HL-60/S4 (cell line): Measurements from ENCODE around the gene PPM1H.
"Not testable (repeated sequence)": the region's sequence is repeated elsewhere in the genome, so short reads cannot be mapped to it uniquely, and the experiment has no call there.

Experiments used
- in situ Hi-C: fragments of 300-500 bp; cut with MboI; formaldehyde crosslinking; loops from 2 replicates; pipeline ENCODE4 v1.14.3; 2022; ENCODE audit warnings: low sequenced_read_pairs

Gene PPM1H

DNA sequence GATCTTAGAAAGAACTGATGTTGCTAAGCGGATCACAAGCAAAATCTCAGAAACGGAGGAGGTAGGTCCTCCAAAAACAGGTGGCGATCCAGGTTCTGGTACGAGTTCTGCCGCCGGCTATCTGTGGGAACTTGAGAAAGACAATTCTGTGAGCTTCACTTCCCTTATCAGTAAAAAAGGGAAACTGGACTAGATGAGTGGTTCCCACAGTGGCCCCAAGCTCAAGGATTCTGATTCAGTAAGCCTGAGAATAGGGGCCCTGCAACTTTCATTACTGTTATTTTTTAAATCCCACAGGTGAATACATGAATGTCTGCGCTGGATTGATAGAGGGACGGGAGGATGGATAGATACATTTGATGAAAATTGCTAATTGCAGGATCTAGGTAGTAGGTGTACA, 160.2 kb downstream of the PPM1H start:
- in situ Hi-C loops: no loop called here

DNA sequence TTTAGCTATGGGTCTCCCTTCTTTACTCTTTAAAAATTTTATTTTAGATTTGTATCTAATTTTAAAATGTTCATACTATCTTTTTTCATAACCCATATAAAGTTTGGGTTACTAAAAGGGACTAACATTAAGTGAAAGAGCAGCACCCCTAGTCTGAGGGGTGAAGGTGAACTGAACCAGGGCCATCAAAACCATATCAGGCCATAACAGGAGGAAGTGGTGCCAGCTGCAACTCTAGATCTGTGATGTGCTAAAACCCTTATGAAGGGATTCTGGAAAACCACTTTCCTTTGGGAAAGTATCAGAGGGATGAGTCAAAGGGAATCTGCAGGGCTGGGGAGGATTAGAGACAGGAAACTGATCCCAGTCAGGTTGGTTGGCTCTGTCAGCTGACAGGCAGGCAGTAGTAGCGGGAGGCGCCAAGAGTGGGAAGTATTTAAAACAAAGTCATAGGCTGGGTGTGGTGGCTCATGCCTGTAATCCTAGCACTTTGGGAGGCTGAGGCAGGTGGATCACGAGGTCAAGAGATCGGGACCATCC, 162.5 kb downstream of the PPM1H start:
- in situ Hi-C loops: no loop called here

DNA sequence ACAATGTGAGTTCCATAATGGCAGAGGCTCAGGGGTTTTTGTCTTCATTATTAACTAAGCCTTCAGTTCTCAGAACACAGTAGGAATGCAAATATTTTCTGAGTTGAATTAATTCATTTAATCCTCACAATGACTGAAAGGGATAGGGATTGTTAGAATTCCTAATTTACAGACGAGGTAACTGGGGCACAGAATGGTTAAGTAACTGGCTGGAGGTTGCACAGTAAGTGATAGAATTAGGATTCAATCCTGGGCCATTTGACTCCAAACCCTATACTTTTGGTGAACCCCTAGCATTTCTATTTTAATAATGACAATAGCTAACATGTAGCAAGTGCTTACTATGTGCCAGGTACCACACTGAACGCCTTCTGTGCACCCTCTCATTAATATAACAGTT, 163.1 kb downstream of the PPM1H start:
- in situ Hi-C loops: no loop called here

DNA sequence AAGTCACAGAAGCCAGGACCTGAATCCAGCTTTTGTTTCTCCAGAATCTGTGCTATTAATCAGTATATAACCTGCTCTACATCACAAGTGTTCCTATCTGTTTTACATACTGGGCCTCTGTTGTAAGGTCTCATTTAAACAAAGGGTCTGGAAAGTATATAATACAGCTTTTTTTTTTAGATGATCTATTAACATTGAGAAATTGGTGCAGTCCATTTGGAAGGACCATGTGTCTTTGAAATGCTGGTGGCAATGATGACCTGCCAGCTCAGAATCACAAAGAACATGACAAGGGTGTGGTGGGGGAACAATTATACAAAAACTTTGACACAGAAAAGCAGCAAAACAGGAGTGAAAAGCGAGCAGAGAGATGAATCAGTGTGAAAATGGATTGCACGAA, 164.6 kb downstream of the PPM1H start:
- in situ Hi-C loops: no loop called here

DNA sequence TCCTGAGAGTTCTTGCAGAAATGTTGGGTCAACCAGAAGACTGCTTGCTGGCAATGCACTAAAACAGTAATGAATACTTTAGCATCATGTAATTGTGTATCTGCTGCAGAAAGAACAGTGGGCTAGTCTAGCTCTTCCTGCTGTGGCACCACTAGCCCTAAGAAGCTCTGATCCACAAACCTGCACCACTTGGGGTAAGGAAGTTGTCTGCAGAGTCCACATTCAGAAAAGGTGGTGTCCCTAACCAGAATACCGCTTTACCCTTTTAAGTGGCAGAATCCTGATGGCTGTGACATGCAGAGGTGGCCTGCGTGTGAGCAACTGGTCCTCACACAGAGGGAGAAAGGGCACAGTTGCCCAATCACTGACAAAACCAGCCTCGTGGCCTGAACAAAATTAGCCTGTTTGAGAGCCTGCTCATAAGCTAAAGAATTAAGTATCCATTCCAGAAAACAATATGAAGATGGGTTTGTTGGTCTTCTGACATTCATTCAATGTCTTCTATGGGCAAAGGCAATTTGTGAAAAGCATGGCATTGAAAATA, 165.8 kb downstream of the PPM1H start:
- in situ Hi-C loops: no loop called here

DNA sequence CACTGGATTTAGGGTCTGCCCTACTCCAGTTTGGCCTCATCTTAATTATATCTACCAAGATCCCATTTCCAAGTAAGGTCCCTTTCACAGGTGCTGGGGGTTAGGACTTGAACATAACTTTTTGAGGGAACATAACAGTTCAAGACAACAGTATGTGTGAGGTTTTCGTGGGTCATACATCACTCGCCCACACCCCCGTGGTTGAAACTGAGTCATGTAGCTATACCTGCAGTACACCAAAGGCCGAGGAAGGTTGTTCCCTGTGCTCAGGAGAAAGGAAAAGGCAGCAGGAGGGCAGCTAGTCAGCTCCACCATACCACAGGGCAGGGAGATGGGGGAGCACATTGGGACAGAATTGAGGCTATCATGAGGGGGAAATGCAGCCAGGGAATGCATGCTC, 167.0 kb downstream of the PPM1H start:
- in situ Hi-C loops: no loop called here

DNA sequence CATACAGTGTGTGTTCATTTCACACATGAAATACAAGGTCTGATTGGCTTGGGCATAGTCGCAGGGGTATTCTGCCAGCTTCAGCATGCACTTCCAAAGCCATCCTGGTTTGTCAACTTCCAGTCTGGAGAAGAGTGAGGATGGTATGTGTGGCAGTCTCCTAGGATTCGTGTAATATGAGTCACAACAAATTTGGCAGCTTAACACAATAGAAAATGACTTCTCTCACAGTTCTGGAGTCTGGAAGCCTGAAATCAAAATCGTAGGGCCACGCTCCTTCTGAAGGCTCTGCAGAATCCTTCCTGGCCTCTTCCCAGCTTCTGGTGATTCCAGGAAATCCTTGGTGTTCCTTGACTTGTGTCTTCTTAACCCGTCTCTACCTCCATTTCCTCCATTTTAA, 167.5 kb downstream of the PPM1H start:
- in situ Hi-C loops: no loop called here

DNA sequence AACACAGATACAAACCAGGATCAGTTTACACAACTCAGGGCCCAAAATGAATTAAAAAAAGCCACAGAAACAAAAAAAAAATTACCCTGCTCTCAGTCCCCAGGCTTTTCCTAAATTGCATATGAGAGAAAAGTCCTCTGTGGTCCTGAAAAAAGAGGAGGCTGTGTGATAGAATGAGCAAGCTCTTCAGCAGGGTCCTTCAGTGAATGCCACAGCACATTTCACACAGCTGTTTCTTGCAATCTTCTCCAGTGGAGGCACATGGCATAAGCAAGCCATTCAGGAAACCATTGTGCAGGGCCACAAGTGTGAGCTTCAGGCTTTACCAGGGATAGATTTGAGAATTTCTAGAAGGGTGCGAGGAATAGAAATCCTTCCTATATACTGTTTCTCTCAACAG, 168.5 kb downstream of the PPM1H start:
- in situ Hi-C loops: no loop called here

DNA sequence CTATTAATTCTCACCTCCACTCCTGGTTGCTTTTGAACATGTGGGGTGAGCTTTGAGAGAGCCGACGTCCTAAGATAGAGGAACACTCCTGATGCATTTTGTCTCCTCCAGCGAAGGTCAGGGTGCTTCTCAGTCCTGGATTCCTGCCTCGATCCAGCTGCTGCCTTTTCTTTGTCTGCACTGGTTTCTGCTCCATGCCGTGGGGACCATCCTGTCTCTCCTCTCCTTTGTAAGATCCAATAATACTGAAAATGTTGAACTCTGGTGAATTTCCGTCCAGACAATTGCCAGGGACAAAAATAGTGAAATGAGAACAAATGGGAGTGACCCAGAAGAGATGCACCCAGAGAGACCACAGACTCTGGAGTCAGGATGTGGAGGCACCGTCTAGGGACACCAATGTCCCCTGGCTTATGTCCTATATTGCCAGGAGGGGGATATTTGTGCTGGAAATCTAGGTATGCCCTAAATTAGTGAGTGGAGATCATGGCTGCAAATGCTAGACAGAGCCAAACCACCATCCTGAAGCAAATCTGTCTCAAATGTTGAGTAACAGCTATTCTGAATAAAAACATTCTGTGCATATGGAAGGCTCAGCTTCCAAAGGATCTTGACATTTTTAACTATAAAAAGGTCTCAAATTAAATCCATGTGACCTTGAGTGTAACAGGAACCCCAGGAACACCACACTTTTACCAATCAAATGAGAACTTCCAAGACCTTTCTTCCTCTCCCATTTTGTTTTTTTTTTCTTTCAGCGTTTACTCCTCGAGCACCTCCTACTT, 170.9 kb downstream of the PPM1H start:
- in situ Hi-C loops: no loop called here

DNA sequence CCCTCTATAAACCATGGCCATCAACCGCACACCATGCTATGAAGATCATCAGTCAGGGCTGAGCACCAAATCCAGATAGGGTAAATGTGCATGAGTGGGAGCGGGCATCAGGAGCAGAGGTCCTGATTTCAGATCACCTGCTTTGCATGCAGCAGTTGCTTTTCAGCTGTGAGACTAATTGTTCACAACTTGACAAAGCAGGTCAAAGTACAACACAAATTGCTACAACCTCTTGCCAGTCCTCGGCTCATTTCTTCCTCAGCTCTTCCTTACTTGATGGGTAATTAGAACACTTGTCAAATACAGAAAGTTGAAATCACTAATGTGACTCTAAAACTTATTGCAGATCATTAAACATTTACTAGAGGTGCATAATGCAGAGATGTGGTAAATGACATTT, 171.6 kb downstream of the PPM1H start:
- in situ Hi-C loops: no loop called here

DNA sequence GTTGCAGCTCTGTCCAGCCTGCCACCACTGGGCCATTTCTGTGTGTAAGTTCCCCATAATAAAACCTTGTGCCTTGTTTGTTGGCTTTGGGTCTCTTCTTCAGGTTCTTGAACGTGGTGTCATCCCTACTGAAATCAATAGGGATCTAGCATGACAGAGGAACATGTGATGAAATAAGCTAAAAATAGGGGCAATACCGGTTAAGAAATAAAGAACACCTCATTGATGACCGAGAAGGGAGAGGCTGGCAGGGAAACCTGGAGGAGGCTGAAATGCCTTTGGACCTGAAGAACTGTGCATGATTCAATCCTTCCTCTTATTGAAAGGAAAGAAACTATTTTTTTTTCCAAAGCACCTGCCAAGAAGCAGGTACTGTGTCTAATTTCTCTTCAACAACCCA, 172.3 kb downstream of the PPM1H start:
- in situ Hi-C loops: no loop called here

DNA sequence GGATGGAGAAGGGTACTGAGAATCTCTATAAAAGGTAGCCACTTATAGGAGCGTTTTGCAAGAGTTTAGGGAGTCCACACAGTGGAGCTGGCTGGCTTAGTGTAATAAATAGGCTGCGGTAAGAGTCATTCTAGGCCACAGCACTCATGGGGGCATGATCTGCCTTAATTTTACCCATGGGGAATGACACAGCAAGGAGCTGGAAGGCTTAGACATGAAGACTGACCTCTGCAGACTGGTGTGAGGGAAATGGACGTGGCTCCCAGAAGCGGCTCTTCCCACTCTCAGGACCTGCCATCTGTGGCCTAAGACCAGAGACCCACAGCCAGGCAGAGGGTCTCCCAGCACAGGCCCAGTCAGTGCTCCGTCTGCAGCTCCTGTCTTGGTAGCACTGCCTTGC, 173.3 kb downstream of the PPM1H start:
- in situ Hi-C loops: no loop called here

DNA sequence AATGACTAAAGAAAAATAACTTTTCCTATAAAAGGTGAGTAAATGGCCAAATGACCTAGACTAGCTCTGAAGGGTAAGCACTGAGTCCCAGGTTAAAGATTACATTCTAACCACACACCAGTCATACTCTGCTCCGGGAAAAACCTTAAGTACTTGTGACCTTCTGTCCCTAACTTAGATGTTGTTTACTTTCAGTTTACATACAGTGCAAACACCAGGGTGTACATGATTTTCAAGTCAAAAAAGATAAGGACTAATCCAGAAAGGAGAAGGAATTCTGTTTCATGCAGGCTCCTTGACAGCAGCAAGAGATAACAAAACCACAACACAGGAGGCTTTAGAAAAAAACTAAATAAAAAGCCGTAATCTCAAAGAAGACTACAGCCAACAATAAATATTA, 174.2 kb downstream of the PPM1H start:
- in situ Hi-C loops: no loop called here

DNA sequence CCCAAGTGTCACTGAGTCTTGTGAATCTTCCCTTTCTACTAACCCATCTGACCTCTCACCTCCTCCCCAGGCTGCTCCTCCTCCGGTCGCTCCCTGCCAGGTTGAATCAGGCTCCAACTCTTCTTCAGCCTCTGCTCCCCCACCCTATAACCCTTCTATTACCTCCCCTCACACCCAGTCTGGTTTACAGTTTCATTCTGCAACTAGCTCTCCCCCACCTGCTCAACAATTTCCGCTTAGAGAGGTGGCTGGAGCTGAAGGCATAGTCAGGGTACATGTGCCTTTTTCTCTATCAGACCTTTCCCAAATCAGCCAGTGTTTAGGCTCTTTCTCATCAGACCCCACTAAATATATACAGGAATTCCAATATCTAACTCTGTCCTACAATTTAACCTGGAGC, 174.6 kb downstream of the PPM1H start:
- in situ Hi-C loops: not testable (repeated sequence)

DNA sequence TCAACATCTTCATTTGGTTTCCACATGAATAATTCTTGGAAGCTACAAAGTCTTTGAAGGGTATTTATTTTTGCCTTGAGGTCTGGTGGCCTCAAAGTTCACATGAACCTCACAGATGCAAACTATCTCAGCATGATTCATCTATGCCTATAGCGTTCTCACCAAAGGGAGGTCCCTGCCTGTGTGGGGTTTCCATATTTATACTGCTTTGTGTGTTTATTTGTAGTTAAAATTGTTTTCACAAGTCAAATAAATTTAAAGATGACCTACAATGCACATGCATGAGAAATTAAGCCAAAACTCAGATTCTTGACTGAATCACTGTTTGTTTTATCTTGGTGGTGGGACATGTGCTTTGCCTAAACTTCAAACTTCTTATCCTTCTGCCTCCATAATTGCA, 176.7 kb downstream of the PPM1H start:
- in situ Hi-C loops: no loop called here

DNA sequence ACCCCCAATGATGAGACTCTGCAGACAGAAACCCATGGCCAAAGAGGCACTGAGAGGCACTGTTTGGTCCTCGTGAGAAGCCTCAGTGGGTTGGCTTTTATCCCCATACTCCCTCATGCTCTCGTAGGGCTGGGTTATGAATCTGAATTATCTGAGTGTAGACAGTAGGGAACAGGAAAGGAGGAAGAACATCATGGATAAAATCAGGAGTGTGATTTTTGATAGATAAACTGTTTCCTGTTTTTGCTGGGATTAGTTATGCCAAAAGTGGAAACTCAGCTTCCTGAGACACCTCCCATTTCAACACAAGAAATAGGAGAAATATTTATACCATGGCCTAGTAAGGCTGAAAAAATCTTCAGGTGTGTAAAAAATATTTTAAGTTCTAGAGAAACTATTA, 177.9 kb downstream of the PPM1H start:
- in situ Hi-C loops: no loop called here

DNA sequence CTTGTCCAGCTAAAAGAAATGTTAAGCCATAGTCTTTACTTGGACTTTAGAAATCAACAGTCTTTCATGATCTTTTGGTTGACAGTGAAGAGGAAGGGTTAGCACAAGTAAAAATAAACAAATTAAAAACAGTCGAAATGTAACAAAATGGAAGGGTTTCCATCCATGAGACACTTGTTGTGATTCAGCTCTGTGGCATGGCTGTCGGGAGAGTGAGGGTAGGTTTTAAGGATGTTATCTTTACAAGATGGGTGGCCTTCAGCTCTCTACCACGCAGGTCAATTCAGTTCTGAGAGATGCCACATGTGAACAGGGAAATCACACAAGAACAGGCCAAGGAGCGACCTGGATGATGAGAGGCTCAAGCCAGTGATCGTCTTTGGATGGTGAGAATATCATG, 180.2 kb downstream of the PPM1H start:
- in situ Hi-C loops: no loop called here

DNA sequence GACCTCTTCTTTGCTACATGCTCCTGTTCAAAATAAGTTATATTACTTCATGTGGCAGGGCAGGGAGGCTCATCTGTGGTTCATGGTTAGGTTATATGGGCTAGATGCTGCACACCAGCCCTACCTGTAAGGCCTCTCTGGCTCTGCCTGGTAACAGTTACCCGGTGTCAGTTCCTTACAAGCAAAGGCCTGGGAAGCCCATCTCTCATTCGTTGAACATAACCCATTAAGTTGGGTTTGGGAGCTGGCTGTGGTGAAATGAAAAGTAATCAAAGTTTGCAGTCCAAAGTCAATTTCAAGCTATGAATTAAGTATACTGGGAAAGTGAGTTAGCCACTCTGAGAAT, 183.2 kb downstream of the PPM1H start:
- in situ Hi-C loops: no loop called here

DNA sequence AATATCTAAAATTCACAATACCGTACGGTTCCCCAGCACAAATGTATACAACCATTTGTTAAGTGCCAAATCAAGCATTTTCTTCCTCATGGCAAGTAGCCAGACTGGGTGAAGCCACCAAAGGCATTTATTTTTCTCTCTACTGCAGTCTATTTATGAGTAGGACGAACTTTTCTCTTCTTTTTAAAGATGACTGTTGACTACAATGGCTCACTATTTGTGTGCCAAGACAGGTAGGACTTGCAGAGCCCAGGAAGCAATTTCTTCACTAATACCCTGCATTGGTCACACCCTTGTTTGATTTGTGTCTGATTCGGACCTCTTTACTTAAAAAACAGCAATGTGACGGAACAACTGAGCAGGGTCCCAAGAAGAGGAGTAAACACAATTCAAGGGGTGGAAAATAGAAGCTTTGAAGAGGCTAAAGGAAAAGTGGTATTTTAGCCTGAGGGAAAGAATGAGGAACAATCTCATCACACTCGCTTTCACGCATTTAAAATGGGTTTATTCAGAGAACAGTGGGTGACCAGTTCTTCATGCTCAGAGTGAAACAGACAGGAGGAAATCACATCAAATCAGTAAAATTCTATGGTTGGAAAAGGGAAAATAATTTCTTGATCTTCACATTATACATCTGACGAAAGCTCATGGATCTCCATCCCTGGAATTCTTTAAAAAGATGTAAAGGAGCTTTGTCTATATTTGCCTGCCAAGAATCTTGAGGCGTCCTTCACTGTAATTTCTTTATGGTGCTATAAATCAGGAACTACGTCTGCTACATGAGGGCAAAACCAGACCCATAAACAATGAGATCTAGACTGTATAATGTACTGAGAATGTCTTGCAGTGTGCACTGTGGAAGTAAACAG, 183.8 kb downstream of the PPM1H start:
- in situ Hi-C loops: no loop called here

DNA sequence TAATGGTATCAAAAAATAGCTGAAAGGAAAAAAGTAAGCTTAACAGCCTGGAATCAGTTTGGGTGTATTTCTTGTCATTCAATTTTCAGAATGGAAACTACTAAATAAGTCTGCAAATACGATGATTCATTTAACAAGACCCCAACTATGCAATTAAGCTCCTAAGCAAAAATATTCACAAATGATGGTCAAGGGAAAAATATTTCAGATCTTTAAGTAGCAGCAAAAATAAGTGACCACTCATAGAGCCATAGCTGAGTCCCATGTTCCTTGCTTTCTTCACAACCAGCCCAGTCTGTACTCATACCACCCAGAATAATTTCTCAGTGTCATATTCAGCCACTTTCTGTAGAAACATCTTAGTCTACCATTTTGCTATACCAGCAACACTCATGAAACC, 185.4 kb downstream of the PPM1H start:
- in situ Hi-C loops: no loop called here

DNA sequence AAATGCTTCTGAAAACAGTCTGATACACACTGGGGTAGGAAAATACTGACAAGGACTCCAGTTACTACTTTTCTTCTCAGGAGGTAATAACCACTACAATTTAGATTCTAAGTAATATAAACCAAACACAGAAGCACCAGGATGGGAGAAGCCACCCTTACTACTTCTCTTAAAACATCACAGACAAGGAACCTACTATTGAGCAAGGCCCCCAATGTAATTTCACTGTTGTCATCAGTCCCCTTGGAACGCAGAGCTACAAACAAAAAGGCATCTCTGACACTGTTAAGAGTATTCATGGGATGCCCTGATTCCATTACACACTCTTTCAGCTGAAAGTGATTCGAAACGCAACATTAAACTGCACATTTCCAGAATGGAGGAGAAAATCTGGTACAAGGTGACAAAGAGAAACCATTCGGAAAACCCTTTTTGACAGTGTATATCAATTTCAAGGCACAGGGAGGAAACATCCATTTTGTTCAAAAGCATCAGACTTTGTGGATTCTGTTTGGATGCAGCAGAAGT, 185.9 kb downstream of the PPM1H start:
- in situ Hi-C loops: no loop called here

DNA sequence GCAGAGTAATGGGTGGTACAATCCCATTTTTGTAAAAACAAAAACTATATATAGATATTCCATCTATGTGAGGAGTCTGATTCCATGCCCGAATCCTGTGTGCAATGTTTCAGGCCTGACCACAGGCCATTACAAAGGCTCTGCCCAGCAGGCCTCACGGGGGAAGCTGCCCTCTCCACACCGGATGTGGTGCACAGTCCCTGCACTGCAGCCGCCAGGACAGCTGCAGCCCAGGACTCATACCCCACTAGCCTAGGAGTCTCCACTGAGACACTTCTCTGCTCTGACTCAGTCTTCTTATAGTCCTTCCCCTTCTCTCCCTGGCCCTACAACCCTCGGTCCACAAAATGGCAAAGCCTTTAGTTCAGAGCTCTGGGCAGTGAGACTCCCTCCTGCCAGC, 190.4 kb downstream of the PPM1H start:
- in situ Hi-C loops: no loop called here
